Raji (cell line): Measurements from ENCODE around the gene NREP.

Experiments
- POLR2A ChIP-seq: IDR thresholded peaks from 2 replicates; pipeline ENCODE4 v1.6.1; 2011; ENCODE audit warnings: low read depth, low read length, control low read depth; ENCODE audit not compliant: insufficient read depth

NREP gene

DNA sequence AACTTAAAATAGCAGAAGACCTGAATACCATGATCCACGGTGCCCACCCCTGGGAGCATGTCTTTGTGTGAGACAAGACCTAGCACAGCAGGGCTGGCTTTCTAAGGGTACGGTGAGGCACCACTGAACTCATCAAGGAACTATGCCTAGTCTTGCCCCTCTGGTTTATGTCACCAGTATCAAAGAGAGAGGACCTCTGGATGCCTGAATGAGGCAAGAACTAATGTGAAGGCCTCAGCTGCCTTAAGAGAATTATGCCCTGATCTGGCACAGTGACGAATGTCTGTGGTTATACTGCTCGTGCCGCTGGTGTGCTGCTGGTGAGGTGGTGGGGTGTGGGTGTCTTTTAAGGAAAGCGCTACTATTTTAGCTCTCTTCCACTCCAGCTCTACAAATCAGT, 23.0 kb downstream of the NREP start:
- no peak for TF ChIP-seq POLR2A

DNA sequence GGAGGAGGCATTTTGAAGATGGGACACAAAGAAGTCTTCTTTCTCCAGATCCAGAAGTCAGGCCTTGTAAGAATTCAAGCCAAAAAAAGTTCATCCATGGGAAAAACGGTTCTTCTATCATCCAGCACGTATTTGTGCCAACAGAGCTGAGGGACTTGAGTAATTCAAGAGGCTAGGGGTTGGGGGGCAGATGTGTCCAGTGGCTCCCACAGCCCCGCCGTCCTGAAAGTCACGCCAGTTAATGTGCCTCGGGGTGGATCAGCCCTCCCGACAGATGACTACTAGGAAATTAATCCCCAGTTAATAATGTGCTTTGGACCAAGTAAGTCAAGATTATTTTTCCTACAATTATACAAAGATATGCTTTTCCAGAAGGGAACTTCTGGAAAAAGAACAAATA, 23.4 kb downstream of the NREP start:
- TF ChIP-seq POLR2A = no peak

DNA sequence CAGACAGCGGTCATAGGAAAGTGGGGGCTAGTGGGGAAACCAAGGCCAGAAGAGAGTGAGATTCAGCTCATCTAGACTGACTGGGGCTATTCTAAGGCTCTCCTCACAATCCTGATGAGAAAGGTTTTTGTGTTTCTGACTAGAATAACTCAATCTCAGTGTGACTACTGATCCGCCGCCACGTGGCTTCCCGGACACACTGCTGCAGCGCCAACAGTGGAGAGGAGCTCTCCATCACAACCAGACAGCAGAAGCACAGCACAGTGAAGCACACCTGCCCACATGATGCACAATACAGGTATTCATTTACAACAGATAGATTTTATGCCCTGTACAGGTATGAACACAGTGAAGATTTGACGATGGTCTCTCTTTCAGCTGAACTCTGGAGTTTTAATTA, 25.4 kb downstream of the NREP start:
- no peak for TF ChIP-seq POLR2A

DNA sequence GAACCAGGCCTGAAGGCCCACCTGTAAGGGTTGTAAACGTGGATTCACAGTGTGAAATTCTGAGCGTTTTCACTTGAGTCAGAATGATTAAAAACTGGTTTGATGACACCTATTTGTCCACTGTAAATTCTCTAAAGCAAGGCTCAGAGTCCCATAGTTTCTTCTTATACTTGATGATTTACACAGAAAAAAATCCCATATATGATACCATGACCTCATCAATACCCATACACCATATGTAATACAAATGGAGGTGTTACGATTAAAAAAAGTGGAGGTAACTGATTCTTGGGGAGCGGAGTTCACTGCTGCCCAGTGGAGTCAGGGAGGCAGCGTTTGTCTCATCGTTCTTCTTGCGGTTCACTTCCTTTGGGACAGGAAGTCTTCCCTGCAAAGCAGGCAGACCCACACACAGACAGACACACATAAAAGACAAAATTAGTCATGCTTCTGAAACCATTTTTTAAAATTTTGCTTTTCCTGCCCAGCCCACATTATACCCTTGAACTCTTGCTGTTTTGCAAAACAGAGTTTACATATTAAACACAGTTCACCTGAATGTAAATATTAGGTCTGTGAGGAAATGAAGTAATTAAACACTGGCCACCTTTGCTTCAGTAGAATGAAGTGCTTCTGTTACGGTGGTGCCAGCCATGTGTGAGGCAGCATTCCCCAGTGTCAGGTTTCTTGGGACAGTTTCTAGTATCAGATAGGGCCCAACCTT, 26.2 kb downstream of the NREP start:
- TF ChIP-seq POLR2A = no peak

DNA sequence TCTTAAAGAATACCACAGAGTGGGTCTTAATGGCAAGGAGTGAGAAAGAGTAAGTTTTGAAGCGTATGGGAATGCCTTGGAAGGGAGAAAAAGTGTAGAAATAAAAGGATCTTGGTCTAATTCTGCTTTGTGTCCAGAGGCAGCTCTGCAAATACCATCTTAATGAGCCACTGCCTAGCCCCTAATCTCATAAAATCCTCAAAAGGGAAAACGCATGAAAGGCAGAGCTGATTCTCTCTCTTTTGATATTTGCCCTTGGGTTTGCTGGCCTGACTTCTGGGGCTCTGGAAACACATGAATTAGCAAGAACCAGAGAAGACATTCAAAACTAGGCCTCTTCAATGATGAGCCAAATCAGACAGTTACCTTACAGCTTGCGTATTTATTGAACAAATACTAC, 28.1 kb downstream of the NREP start:
- TF ChIP-seq POLR2A = no peak

DNA sequence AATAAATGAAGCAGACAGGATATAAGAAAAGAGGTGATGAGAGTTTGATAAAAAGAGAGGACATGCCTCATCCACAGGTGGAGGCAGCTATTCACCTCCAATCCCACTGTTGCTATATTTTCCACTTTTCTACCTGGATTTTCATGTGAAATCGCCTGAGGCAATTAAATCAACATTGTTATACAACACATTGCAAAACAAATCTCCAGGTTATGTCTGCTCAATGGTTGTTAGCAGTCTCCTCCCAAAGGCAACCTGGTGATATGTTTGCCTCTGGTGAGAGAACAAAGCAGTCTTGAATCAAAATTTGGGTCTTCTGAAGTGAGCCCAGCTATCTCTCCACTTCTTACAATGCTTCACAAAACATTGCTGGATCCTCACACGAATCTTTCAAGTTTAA, 30.0 kb downstream of the NREP start:
- no peak for TF ChIP-seq POLR2A

DNA sequence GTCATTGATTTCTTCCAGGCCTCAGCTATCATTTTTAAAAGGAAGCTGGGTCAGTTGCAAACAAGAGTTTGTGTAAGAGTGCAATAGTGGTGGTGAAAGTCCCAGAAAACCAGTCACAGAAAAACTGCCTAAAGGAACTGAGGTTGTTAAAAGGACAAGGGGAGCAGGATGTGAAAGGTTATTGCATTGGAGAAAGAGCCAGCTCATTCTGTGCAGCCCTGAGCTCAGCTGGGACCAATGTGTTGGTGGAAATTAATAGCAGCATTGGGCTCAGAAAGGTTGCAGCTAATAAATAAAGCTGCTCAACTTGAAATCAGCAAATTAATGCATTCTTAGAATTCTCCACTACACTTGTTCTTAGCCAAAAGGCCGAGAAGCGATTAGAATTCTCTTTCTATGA, 34.9 kb downstream of the NREP start:
- TF ChIP-seq POLR2A = no peak

DNA sequence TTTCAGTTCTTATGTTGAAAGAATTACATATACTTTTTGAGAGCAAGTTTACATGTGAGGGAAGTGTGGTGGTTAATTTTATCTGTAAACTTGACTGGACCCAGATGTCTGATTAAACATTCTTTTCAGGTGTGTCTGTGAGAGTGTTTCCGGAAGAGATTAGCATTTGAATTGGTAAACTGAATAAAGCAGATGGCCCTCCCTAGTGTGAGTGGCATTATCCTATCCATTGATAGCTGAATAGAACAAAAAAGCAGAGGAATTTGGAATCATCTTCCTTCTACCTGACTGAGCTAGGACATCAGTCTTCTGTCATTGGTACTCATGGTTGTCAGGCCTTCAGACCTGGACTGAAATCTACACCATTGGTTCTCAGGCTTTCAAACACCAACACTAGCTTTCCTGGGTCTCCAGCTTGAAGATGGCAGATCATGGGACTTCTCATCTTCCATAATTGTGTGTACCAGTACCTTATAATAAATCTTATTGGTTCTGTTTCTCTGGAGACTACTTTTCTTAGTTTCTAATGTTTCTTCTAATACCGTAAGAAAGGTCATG, 36.6 kb downstream of the NREP start:
- TF ChIP-seq POLR2A = no peak

DNA sequence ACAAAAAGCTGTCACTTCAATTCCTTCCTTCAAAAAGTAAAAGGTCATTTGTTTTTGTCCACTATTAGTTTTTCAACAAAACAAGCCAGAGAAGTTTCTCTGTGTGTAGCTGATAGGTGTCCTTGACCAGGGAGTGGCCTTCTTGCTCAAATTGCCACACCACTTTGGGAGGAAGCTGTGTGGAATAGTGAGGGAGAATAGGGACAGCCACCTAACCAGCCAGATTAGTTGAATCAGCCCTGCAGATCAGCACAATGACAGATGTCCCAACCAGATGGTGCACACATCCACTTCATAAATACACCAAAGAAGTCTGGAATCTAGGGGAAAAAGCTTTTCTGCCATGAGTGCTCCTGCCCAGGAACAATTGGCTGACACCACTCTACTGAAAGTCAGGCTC, 37.2 kb downstream of the NREP start:
- no peak for TF ChIP-seq POLR2A

DNA sequence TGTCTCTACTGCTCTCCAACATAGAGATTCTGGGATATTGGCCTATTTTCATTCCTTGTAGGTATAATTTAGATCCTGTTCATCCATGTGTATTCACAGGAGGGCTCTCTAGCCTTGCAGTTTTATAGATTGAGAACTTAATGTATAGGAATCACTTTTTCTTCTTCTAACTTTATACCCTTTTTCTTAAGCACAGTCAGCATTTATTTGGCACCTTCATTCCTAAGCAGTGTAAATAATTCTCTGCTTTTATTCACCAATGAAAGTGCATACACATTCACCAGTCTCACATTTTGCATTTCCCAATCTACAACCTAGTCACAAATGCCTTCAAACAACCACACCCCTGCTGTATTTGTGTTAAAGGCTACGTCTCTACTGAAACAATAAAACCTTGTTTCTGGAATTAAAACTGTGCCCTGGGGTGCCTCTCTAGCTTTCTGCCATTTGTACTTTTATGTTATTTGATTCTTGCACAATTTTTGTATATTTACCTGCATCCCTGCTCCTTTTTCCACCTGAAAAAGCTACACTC, 49.3 kb downstream of the NREP start:
- TF ChIP-seq POLR2A = no peak

DNA sequence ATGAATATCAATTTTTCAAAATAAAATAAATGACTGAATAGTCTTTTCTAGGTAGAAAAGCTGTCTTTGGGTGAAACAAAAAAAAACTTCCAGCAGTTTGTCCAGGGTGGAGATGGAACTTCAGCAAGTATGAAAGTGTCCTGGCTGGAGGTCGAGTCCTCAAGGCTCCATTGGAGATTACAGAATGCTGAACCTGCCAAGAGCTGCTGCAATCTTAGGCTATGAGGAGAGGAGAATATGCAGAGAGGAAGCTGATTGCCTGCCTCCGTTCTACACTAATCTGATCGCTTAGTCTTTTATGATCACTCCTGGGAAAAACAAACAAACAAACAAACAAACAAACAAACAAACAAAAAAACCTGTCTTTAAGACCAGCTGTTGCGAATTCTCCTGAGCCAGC, 50.6 kb downstream of the NREP start:
- no peak for TF ChIP-seq POLR2A

DNA sequence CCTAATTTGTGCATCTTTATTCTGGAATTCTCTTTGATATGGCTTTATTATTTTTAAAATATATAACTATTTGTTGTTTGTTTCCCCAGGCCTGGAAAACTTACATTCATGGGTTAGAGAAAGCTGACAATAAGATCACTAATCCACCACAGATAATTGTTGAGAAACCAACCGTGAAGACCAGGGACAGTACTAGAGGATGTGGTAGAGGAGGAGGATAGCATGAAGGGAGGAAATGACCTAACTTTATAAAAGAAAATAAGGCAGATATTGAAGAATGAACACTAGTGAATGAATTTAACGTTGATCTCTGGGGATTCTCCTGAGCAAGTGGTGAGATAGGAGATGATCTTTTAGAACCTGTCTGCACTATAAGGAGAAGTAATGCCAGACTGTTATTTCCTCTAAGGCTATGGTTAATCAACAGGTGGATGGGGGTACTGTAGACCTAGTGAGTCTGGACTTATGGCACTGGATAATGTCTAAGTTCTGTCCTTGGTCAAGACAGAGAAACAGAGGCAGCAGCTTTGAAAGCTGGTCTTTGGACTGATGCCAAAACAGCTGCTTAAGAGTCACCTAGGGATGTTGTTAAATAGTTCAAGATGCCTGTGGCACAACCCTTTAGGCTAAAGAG, 52.4 kb downstream of the NREP start:
- no peak for TF ChIP-seq POLR2A

DNA sequence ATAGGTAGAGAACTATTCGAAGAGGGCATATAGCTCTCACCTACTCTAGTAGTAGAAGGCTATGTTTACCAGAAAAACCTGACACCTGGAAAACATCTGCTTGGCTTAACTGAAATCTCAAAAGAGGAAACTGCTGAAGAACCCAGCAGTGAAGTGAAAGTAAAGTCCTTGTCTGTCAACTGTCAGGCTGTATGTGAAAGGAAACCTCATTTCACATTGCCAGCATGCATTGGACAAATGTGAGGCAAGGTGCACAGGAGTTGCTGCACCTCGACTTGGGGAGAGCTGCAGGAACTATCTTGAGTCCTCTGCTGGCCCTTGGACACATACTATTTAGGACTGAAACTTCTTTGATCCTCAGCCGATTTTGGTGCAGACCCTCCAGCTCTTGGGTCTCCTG, 53.3 kb downstream of the NREP start:
- peak; percentile 58 for TF ChIP-seq POLR2A

DNA sequence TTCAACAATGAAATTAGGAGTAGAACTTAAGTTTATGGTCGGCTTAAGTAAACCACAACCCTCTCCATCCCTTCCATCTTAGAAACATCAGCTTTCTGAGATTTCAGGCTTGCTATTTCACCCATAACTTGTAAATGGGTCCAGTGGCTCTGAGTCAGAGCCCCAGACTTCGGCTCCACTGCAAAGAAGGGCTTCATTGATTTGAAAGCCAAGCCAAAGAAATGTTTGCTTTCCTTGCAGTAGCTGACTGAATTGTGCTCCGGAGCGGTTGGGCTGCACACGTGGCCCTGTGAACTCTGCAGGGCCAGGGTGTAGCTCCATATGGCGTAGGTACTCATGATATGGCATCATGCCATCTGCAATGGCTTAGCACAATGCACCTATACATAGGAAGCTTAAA, 57.0 kb downstream of the NREP start:
- no peak for TF ChIP-seq POLR2A

DNA sequence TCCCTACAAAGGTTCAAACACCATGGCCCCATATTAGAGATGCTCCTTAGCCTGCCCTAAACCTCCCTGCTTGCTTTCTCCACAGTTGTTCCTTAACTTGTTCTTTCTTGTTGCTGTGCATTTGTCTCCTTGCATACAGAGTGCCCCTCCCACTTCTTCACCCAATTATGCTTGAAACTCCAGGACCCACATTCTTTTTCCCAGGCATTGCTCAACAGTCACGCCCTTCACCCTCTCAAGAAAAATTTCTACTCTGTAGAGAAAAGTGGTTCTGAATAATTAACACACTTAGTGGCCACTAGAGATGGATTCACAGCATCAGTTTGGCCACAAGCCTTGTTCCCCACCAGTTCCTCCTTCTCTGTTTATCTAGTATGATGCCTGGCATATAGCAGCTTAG, 57.7 kb downstream of the NREP start:
- no peak for TF ChIP-seq POLR2A
